Endometrium (tissue), 2 donors: ENCODE data around the gene PHLDB2.
"Not testable (repeated sequence)": the region's sequence is repeated elsewhere in the genome, so short reads cannot be mapped to it uniquely, and the experiment has no call there.

Source experiments
- FAIRE-seq: peaks from 2 replicates; lab custom pipeline; 2012; peaks lifted over from hg19 to GRCh38; lab: Jason Lieb, UNC
- donor health status: control.
- donor health status: control.

PHLDB2 gene

DNA sequence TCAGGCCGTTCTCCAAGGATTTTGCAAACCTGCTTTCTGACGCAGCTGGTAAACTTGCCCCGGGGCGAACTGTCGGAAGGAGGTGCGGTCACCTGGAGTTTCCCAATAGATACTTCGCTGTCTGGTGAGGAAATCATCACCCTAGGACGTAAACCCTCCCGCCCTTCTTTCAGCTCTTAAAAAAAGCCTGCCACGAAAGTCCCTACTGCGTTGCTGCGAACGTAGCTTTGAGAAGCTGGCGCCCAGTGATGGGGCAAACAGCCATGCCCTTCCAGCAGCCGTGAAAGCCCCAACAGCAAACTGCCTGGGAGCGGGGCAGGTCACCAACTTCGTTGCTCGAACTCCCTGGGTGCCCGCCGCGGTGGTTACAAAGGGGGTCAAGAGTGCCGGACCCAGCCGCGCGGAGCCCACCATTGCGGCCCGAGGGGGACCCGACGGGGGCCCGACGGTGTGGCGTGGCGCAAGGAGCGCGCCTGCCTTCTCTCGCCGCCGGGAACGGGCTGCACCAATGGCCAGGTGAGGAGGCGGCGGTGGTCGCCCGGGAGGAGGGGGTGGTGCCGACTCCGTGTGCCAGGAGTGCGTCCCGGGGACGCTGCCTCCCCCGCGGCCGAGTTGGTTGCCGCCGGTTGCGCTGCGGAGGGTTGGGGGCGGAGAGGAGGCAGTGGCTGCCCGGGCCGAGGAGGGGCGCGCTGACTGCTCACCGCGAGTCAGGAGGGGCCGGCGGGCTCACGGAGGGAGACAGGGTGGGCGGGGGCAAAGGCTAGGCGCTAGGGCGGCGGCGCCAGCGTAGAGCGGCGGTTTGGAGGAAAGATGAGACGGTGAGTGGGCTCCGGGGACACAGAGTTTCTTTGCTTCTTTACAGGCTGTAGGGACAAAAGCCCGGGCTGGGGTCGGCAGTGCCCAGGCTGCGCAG lies at the start of gene PHLDB2:
TSS of gene PHLDB2 (plus strand) at position 205 of the 913 bp plus-strand sequence. CDS start 24,813 bp downstream, outside the sequence.
- no peak for FAIRE-seq

GRCh38 chr3:111810909-111811308 lies 48.2 kb upstream of the PHLDB2 start:
- FAIRE-seq, result no peak

GRCh38 chr3:111811811-111812210 lies 47.3 kb upstream of the PHLDB2 start:
- FAIRE-seq, result no peak

- FAIRE-seq, result no peak
These were observed 46.4 kb upstream of the PHLDB2 start for GRCh38 chr3:111812701-111813100.

DNA sequence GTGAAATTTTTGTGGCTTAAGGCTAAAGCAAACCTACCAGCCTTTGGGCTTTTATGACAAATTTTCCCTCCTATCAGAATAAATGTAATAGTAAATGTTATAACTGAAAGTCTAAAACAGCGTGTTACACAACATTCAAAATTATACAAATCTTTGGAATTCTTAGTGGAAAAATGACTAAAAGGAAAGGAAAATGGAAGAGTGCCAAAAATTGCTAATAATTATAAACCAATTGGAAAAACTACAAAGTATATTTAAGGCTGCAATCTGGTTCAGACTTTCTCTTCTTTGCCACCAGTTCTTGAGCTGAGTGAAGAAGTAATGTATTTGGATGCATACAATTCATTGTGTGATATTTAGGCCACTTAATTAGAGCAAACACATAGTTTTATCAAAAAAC lies 45.6 kb upstream of the PHLDB2 start:
- FAIRE-seq, result no peak

DNA sequence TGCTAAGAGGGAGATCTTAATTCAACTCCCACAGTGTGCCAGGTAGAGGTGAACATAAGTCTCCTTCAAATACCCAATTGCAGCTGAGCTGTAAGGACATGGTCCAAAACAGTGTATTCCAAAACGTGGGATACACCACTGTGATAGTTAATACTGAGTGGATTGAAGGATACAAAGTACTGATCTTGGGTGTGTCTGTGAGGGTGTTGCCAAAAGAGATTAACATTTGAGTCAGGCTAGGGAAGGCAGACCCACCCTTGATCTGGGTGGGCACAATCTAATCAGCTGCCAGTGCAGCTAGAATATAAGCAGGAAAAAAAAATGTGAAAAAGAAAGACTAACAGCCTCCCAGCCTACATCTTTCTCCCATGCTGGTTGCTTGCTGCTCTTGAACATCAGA lies 45.1 kb upstream of the PHLDB2 start:
- no peak for FAIRE-seq

DNA sequence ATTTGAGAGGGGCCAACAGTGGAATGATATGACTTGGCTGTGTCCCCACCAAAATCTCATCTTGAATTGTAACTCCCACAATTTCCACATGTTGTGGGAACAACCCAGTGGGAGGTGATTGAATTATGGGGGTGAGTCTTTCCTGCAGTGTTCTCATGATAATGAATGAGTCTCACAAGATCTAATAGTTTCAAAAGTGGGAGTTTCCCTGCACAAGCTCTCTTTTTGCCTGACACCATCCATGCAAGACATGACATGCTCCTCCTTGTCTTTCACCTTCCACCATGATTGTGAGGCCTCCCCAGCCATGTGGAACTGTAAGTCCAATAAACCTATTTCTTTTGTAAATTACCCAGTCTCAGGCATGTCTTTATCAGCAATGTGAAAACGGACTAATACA lies 42.3 kb upstream of the PHLDB2 start:
- FAIRE-seq, result not testable (repeated sequence)

DNA sequence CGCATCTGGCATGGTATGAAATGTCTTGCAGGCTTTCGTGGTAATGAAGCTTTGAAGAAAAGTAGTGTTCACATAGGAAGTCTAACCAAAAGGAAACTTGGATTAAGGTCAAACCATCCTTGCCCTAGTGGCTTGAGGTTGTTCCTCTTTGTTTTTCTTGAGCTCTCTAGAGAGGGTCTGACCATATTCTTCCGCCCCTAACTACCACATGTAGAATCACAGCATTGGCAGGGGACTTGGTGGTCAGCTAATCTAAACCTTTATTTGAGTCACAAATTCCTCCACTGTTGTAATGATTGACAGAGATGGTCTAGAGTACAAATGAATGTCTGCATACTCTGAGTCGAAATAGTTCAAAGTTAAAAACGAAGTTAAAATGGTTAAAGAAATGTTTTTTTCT lies 39.1 kb upstream of the PHLDB2 start:
- FAIRE-seq, result no peak

DNA sequence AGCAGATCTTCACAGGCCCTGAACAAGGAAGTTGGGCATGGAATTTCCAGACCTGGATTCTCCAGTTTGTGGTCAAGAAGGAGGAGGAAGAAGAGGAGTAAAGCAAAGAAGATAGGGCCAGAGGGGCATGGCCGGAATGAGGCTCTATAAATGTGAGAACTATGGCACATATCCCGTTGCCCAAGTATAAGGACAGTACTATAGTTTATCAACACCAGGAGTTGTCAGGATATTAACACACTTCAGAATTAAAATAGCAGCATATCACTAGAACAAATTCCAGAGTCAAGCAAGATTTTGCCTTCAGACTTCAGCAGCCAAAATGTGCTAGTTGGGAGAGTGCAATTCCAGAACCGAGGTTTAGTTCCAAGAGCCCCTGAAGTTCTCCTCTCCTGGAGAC lies 38.4 kb upstream of the PHLDB2 start:
- no peak for FAIRE-seq

GRCh38 chr3:111821891-111822290 lies 37.2 kb upstream of the PHLDB2 start:
- FAIRE-seq, result no peak

GRCh38 chr3:111822804-111823203 lies 36.3 kb upstream of the PHLDB2 start:
- FAIRE-seq, result no peak

GRCh38 chr3:111823341-111823855 lies 35.7 kb upstream of the PHLDB2 start:
- FAIRE-seq, result no peak

- no peak for FAIRE-seq
These were observed 34.7 kb upstream of the PHLDB2 start for GRCh38 chr3:111824351-111824750.

DNA sequence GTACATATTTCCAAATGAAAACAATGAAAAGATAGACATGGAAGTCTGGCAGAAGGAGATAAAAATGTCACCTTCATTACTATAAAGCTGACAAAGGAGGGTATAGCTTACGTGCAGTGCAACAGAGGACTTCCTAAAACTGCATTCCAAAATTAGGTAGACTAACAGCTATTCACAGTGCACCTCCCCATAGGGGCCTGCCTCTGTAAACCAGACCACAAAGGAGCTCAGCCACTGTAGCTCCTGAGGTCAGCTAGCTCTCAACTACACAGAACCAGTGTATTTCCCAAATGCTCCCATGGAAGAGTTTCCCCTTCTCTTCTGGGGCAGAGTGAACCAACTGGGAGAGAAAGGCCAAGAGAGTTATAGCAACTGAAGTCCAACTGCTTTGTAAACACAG lies 31.2 kb upstream of the PHLDB2 start:
- FAIRE-seq, result no peak

GRCh38 chr3:111828530-111828929 lies 30.5 kb upstream of the PHLDB2 start:
- FAIRE-seq, result no peak

DNA sequence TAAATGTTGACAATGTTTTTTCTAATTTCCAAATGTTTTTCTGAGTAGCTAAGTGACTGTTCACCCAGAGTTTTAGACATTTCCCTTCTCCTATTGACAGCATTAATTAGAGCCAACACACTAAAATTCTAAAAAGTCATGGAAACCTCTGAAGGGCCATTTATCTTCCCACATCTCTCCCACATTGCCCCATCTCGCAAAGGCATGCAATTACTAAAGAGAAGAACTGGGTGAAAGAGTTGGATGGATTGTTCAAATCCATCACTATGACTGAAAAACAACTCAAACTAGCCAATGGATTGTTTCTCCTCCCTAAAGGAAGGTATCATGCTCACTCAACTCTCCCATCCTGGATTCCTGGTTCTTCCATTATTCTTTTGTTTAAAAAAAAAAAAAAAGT lies 30.0 kb upstream of the PHLDB2 start:
- no peak for FAIRE-seq

DNA sequence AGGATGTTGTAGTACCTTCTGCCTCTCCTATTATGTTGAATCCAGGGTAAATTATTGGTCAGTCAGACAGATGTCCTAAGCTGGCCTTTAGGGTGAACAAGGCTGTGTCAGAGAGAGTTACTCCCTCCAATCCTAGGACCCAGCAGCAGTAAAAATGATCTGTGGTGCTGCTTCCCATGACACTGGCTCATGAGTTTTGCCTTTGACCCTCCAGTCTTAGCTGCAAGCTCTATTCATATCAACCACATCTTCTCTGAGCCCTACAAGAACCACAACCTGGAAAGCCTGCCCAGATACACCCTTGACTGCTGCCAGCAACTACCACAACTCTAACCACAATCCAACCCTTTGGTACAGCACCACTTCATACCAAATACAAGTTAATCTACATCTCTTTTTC lies 27.2 kb upstream of the PHLDB2 start:
- no peak for FAIRE-seq

DNA sequence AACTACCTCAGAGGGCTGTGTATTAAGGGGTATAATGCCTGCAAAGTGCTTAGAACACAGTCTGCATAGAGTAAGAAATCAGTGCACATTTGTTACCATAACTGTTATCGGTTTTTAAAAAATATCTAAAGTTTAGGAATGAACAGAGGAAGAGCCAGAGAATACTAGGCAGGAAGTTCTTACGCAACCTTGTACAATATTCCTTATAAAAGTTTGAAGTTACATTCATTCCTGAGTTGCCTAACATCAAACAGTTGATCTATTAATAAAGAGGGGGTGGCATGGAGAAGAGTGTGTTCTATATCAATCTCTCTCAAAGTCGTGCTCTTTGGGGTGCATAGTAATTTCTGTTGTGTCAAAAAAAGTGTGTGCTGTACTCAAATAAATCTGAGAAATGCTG lies 22.0 kb upstream of the PHLDB2 start:
- FAIRE-seq, result no peak

GRCh38 chr3:111838133-111838532 lies 20.9 kb upstream of the PHLDB2 start:
- no peak for FAIRE-seq

DNA sequence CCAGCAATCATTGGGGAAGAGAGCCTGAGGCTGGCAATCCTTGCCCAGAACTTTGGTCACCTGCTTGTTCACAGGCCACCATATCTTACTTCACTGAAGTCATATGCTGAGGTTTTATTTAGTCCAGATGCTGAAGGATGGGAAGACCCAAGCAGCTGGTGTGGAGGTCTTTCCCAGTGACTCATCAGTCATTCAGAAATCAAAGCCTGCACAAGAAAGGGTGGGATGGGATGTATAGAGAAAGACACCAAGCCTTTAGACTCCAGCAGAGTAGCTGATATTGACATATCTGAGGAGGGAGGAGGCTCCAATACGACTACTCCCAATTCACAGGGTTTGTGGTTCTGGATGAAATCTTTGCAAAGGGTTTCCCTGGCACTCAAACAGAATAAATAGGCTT lies 13.0 kb upstream of the PHLDB2 start:
- FAIRE-seq, result no peak

DNA sequence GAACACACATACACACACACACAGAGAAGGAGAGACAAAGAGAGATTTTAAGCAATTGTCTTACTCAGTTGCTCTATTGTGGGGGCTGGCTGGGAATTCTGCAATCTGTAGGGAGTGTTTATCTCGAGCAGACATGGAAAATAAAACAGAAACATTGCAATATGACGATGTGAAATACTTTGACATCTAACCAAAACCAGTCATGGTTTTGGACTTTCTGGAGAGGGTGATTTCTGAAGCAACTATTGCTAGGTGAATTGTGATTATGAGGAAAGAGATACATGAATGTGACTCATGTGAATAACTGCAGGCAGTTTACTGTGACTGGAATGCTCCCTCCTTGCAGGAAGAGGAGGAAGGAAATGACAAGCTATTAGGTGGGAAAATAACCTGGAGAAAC lies 12.3 kb upstream of the PHLDB2 start:
- FAIRE-seq, result no peak

DNA sequence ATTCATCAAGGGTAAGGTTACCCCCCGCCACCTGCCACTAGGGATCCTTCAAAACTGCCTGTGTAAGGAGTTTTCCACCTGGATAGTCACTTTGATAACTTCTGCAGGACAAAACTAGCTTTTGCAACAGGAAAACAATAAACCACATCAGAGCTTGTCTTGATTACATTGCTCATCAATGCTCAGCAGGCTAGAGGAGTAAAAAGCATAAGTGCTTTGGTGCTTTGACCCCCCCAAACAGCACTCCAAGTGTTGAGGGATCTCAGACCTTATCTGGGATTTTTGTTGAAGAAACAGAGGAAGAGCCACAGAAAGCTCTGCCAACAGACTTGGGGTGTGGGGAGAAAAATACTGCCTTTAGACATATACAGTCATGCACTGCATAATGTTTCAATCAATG lies 10.8 kb upstream of the PHLDB2 start:
- FAIRE-seq, result no peak

- FAIRE-seq, result no peak
These were observed 10.3 kb upstream of the PHLDB2 start for GRCh38 chr3:111848778-111849177.

DNA sequence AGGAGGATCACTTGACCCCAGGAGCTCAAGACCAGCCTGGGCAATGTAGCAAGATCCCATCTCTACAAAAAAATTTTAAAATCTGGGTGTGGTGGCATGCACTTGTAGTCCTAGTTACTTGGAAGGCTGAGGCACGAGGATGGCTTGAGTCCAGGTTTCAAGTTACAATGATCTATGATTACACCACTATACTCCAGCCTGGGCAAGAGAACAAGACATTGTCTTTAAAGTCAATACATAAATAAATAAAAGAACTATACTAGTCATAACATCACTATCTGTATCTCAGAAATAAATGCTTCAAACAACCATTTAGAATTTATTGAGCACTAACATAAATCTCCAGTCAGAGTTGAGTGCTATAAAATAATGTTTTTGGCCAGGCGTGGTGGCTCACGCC lies 8.5 kb upstream of the PHLDB2 start:
- FAIRE-seq, result no peak
